Activated CD8-positive, alpha-beta T cell treated with anti-CD3 and anti-CD28 coated beads, Interleukin-2, amount 10 ng/mL, durations not matched to agents 7 days and 5 days (primary cell): Measurements from ENCODE around the gene PRR5. TPM values are rescaled to one million over a fixed set of nuclear protein-coding genes. Genes with fewer than 3 reads are reported as not detected.

Experiments
- ATAC-seq: fragments of 150-1000 bp; cut with Tn5 transposase; one replicate; pipeline ENCODE4 v1.10.0; 2021; ENCODE audit warnings: moderate library complexity
- CTCF ChIA-PET: fragments of 350-600 bp; sonication (Branson Sonifier 250); formaldehyde crosslinking; loops from one replicate; lab custom pipeline; 2021; ENCODE audit warnings: antibody characterized with exemption; lab: Charles Lee
- POLR2A ChIA-PET: fragments of 350-600 bp; sonication (Branson Sonifier 250); formaldehyde crosslinking; loops from one replicate; lab custom pipeline; 2021; ENCODE audit warnings: antibody characterized with exemption; lab: Charles Lee
- DNase-seq: peaks from one replicate; pipeline ENCODE4 v3.0.0-alpha.2; 2020
- H3K27ac Mint-ChIP-seq: one replicate; pipeline ENCODE4 v1.8.0; 2021; ENCODE audit warnings: mild to moderate bottlenecking, mixed read lengths
- H3K27me3 Mint-ChIP-seq: one replicate; pipeline ENCODE4 v1.8.0; 2021; ENCODE audit warnings: low read depth, mixed read lengths
- H3K36me3 Mint-ChIP-seq: one replicate; pipeline ENCODE4 v1.8.0; 2021; ENCODE audit warnings: low read depth, mixed read lengths
- H3K4me1 Mint-ChIP-seq: one replicate; pipeline ENCODE4 v1.8.0; 2021; ENCODE audit warnings: low read depth, mixed read lengths
- H3K4me3 Mint-ChIP-seq: one replicate; pipeline ENCODE4 v1.8.0; 2021; ENCODE audit warnings: mild to moderate bottlenecking, mixed read lengths
- H3K9me3 Mint-ChIP-seq: one replicate; pipeline ENCODE4 v1.8.0; 2022; ENCODE audit warnings: mixed read lengths; ENCODE audit not compliant: insufficient read depth
- total RNA-seq, 2 experiments: library from RNA; stranded (reverse); gene quantifications; one replicate each; pipeline ENCODE4 v1.2.3, GENCODE V29; 2021

Gene PRR5
- total RNA-seq, 2 experiments from 2014 or later: 29.4 to 31.5 TPM

- Mint-ChIP-seq H3K4me1 (no peaks in the 10 kb centered on the region), H3K27me3 (peaks cover 4% of the 10 kb centered on the region), H3K9me3 (no peaks in the 10 kb centered on the region), H3K36me3 (no peaks in the 10 kb centered on the region), H3K4me3 (no peak overlapping the region), H3K27ac (no peak overlapping the region)
- ChIA-PET CTCF (no interaction called here), POLR2A (no interaction called here)
- ATAC-seq: no peak
- no peak for DNase-seq
These were observed 63.0 kb downstream of the PRR5 start for GRCh38 chr22:44764974-44765373.

- Mint-ChIP-seq H3K4me1 (no peaks in the 10 kb centered on the region), H3K27ac (no peak overlapping the region), H3K9me3 (no peaks in the 10 kb centered on the region), H3K36me3 (no peaks in the 10 kb centered on the region), H3K27me3 (peaks cover 4% of the 10 kb centered on the region), H3K4me3 (no peak overlapping the region)
- CTCF ChIA-PET: no interaction called here
- DNase-seq: no peak
- no peak for ATAC-seq
- POLR2A ChIA-PET: no interaction called here
These were observed 63.7 kb downstream of the PRR5 start for GRCh38 chr22:44765571-44766285.

GRCh38 chr22:44773082-44773481, 71.1 kb downstream of the PRR5 start:
- no peaks in the 10 kb centered on the region for H3K36me3 Mint-ChIP-seq
- CTCF ChIA-PET: no interaction called here
- no peak overlapping the region for H3K4me3 Mint-ChIP-seq
- peaks cover 3% of the 10 kb centered on the region for H3K27me3 Mint-ChIP-seq
- POLR2A ChIA-PET: no interaction called here
- no peak for DNase-seq
- ATAC-seq: no peak
- no peak overlapping the region for H3K27ac Mint-ChIP-seq
- peaks cover 18% of the 10 kb centered on the region for H3K9me3 Mint-ChIP-seq
- no peaks in the 10 kb centered on the region for H3K4me1 Mint-ChIP-seq

GRCh38 chr22:44775862-44776261, 73.9 kb downstream of the PRR5 start:
- ATAC-seq (no peak), DNase-seq (no peak)
- Mint-ChIP-seq H3K36me3 (no peaks in the 10 kb centered on the region), H3K9me3 (peaks cover 18% of the 10 kb centered on the region), H3K4me3 (no peak overlapping the region), H3K27ac (no peak overlapping the region), H3K4me1 (no peaks in the 10 kb centered on the region), H3K27me3 (peaks cover 2% of the 10 kb centered on the region)
- ChIA-PET POLR2A (no interaction called here), CTCF (no interaction called here)

- DNase-seq: no peak
- peaks cover 18% of the 10 kb centered on the region for H3K9me3 Mint-ChIP-seq
- peaks cover under 1% of the 10 kb centered on the region for H3K27me3 Mint-ChIP-seq
- H3K4me1 Mint-ChIP-seq: no peaks in the 10 kb centered on the region
- CTCF ChIA-PET: no interaction called here
- no peak overlapping the region for H3K4me3 Mint-ChIP-seq
- no peak for ATAC-seq
- H3K36me3 Mint-ChIP-seq: no peaks in the 10 kb centered on the region
- no peak overlapping the region for H3K27ac Mint-ChIP-seq
- POLR2A ChIA-PET: no interaction called here
These were observed 74.8 kb downstream of the PRR5 start for GRCh38 chr22:44776605-44777363.

GRCh38 chr22:44777364-44777755, 75.4 kb downstream of the PRR5 start:
- ATAC-seq (no peak), DNase-seq (no peak)
- POLR2A ChIA-PET: no interaction called here
- Mint-ChIP-seq H3K4me3 (no peak overlapping the region), H3K27ac (no peak overlapping the region), H3K9me3 (peaks cover 17% of the 10 kb centered on the region), H3K4me1 (no peaks in the 10 kb centered on the region), H3K27me3 (no peaks in the 10 kb centered on the region), H3K36me3 (no peaks in the 10 kb centered on the region)
- CTCF ChIA-PET: no interaction called here

GRCh38 chr22:44780876-44781449, 79.0 kb downstream of the PRR5 start:
- CTCF ChIA-PET: no interaction called here
- no peaks in the 10 kb centered on the region for H3K9me3 Mint-ChIP-seq
- no peaks in the 10 kb centered on the region for H3K4me1 Mint-ChIP-seq
- ATAC-seq (no peak), DNase-seq (no peak)
- no peaks in the 10 kb centered on the region for H3K36me3 Mint-ChIP-seq
- POLR2A ChIA-PET: no interaction called here
- H3K27ac Mint-ChIP-seq: no peak overlapping the region
- no peak overlapping the region for H3K4me3 Mint-ChIP-seq
- no peaks in the 10 kb centered on the region for H3K27me3 Mint-ChIP-seq

- DNase-seq: no peak
- CTCF ChIA-PET: no interaction called here
- Mint-ChIP-seq H3K36me3 (no peaks in the 10 kb centered on the region), H3K4me1 (no peaks in the 10 kb centered on the region), H3K9me3 (no peaks in the 10 kb centered on the region), H3K27ac (no peak overlapping the region), H3K4me3 (no peak overlapping the region), H3K27me3 (no peaks in the 10 kb centered on the region)
- POLR2A ChIA-PET: no interaction called here
- no peak for ATAC-seq
These were observed 80.5 kb downstream of the PRR5 start for GRCh38 chr22:44782363-44782963.

GRCh38 chr22:44783091-44783490, 81.1 kb downstream of the PRR5 start:
- ChIA-PET POLR2A (no interaction called here), CTCF (no interaction called here)
- no peak overlapping the region for H3K27ac Mint-ChIP-seq
- no peaks in the 10 kb centered on the region for H3K27me3 Mint-ChIP-seq
- H3K4me1 Mint-ChIP-seq: no peaks in the 10 kb centered on the region
- no peak overlapping the region for H3K4me3 Mint-ChIP-seq
- H3K9me3 Mint-ChIP-seq: no peaks in the 10 kb centered on the region
- no peak for ATAC-seq
- no peaks in the 10 kb centered on the region for H3K36me3 Mint-ChIP-seq
- DNase-seq: no peak

- POLR2A ChIA-PET: no interaction called here
- Mint-ChIP-seq H3K4me1 (no peaks in the 10 kb centered on the region), H3K27me3 (no peaks in the 10 kb centered on the region), H3K4me3 (no peak overlapping the region), H3K36me3 (no peaks in the 10 kb centered on the region), H3K27ac (no peak overlapping the region), H3K9me3 (no peaks in the 10 kb centered on the region)
- DNase-seq (no peak), ATAC-seq (no peak)
- CTCF ChIA-PET: no interaction called here
These were observed 81.6 kb downstream of the PRR5 start for GRCh38 chr22:44783581-44783980.

- Mint-ChIP-seq H3K36me3 (no peaks in the 10 kb centered on the region), H3K27me3 (no peaks in the 10 kb centered on the region), H3K4me1 (no peaks in the 10 kb centered on the region), H3K27ac (no peak overlapping the region), H3K9me3 (no peaks in the 10 kb centered on the region), H3K4me3 (no peak overlapping the region)
- ChIA-PET CTCF (no interaction called here), POLR2A (no interaction called here)
- DNase-seq (no peak), ATAC-seq (no peak)
These were observed 84.1 kb downstream of the PRR5 start for GRCh38 chr22:44786136-44786535.

- DNase-seq (no peak), ATAC-seq (no peak)
- POLR2A ChIA-PET: no interaction called here
- Mint-ChIP-seq H3K4me1 (no peaks in the 10 kb centered on the region), H3K9me3 (no peaks in the 10 kb centered on the region), H3K4me3 (no peak overlapping the region), H3K27ac (no peak overlapping the region), H3K27me3 (no peaks in the 10 kb centered on the region), H3K36me3 (no peaks in the 10 kb centered on the region)
- CTCF ChIA-PET: no interaction called here
These were observed 84.6 kb downstream of the PRR5 start for GRCh38 chr22:44786610-44787009.
